ENCODE results near the gene ADARB2. TPM values are rescaled to one million over a fixed set of nuclear protein-coding genes. Genes with fewer than 3 reads are reported as not detected.

Gene ADARB2
- total RNA-seq, 4 donors from 2014 or later, result 8.4 to 23.2 (median 19.6) TPM

DNA sequence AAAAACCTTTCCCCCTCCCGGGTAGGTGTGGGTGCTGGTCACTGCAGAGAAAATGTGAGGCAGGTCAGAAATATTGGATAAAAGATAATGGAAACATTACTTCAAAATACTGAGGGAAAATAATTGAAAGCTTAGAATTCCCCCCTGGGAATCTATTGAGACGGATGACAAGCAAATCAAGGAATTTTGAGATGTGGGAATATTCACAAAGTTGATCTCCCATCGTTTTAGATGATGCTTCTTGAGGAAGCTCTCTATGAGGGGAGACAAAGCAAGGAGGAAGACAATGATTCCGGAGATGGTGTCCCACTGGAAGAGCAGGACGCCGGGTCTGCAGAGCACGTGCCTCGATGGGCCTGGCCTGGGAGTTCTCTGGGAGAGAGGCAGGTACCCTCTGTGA is 470.2 kb downstream of the ADARB2 start:
- no peak for DNase-seq (ENCODE audit: low spot score in 2 of 2)
- Histone ChIP-seq H3K4me1 (no peaks in the 10 kb centered on the region), H3K36me3 (no peaks in the 10 kb centered on the region), H3K9me3 (no peaks in the 10 kb centered on the region), H3K4me3 (no peak overlapping the region), H3K27ac (no peak overlapping the region), H3K27me3 (no peaks in the 10 kb centered on the region)
- 82 to 84% methylated on average over 8 of the region's 8 CpGs for WGBS, 2 donors
- TF ChIP-seq EP300 (IDR thresholded peaks at IDR 0.05) (no peak), POLR2A (IDR thresholded peaks at IDR 0.05) (no peak)
- TF ChIP-seq, protein P1, sequence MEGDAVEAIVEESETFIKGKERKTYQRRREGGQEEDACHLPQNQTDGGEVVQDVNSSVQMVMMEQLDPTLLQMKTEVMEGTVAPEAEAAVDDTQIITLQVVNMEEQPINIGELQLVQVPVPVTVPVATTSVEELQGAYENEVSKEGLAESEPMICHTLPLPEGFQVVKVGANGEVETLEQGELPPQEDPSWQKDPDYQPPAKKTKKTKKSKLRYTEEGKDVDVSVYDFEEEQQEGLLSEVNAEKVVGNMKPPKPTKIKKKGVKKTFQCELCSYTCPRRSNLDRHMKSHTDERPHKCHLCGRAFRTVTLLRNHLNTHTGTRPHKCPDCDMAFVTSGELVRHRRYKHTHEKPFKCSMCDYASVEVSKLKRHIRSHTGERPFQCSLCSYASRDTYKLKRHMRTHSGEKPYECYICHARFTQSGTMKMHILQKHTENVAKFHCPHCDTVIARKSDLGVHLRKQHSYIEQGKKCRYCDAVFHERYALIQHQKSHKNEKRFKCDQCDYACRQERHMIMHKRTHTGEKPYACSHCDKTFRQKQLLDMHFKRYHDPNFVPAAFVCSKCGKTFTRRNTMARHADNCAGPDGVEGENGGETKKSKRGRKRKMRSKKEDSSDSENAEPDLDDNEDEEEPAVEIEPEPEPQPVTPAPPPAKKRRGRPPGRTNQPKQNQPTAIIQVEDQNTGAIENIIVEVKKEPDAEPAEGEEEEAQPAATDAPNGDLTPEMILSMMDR (IDR thresholded peaks at IDR 0.05), result no peak

DNA sequence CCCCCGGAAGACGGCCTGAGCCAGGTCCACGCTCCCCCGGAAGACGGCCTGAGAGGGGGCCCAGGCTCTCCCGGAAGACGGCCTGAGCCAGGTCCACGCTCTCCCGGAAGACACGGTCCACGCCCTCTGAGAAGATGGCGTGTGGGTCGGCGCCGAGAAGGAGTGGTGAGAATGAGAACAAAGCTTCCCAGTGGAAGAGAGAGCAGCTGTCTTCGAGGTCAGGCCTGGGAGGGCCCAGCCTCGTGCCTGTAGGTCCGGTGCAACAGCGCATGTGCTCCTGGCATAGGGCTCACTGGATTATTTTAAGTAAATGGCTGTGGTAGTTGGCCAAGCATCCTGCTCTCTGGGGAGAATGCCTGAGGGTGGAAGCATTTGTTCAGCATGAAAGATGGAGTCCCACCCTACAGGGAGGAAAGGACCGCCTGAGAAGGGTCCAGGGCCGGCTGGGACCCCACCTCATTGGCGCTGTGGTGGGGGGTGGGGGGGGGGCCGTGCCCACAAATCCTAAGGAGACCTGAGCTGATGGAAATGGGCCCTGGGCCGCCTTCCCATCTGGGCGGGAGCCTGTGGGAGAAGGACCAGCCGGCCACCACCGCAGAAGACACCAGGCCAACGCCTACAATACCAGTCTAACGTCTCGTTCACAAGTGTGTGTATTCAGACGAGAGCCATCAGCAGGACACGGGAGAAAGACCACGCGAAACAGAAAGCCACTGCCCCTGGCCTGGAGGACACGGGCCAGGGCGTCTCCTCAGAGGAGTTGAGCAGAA is 471.1 kb downstream of the ADARB2 start:
- Histone ChIP-seq H3K9me3 (no peaks in the 10 kb centered on the region), H3K4me3 (no peak overlapping the region), H3K27me3 (no peaks in the 10 kb centered on the region), H3K36me3 (no peaks in the 10 kb centered on the region), H3K4me1 (no peaks in the 10 kb centered on the region), H3K27ac (no peak overlapping the region)
- WGBS, 2 donors, result 90 to 92% methylated on average over 36 of the region's 36 CpGs
- TF ChIP-seq POLR2A (IDR thresholded peaks at IDR 0.05) (no peak), EP300 (IDR thresholded peaks at IDR 0.05) (no peak)
- TF ChIP-seq, protein P1 (IDR thresholded peaks at IDR 0.05), result no peak
- DNase-seq (ENCODE audit: low spot score in 2 of 2), result no peak

DNA sequence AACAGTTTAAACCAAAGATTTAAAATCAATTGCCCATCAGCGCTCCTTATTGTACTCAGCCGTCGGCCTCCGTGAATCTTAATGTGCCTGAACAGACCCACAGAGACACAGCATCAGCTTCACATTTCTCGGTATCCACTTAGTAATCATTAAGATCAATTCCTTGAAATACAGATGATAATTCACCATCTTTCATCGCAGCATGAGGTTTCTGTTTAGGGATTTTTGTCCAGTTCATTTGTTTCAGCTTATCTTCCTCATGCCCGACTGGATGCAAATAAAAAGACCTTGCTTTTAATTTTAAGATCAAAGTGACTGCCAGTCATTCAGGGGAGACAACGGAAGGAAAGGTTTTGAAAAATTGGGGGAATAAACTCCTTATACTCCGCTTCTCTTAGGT is 473.3 kb downstream of the ADARB2 start:
- Histone ChIP-seq H3K36me3 (no peaks in the 10 kb centered on the region), H3K4me1 (no peaks in the 10 kb centered on the region), H3K4me3 (no peak overlapping the region), H3K9me3 (no peaks in the 10 kb centered on the region), H3K27ac (no peak overlapping the region), H3K27me3 (no peaks in the 10 kb centered on the region)
- WGBS, 2 donors, result 66 to 74% methylated on average over 9 of the region's 9 CpGs
- TF ChIP-seq EP300 (IDR thresholded peaks at IDR 0.05) (no peak), POLR2A (IDR thresholded peaks at IDR 0.05) (no peak)
- TF ChIP-seq, protein P1 (IDR thresholded peaks at IDR 0.05), result no peak
- DNase-seq (ENCODE audit: low spot score in 2 of 2), result no peak

DNA sequence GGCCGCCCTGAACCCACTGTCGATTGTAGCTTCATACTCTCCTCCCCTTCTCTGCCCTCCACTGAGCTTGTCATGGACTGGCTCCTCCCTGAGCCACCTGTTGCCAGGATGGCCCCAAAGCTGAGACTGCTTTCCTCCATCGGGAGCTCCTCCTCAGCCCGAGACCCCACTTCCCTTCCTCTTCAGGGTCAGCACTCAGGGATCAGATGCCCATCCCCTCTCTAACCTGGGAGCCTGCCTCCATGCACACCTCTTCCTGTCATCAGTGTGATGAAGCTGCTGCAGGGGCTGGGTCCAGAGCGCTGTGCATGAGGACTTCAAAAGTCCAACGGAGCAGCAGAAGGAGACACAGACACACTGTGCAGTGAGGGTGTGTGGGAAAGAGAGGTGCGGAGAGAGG is 480.1 kb downstream of the ADARB2 start:
- TF ChIP-seq, protein P1 (IDR thresholded peaks at IDR 0.05), result no peak
- TF ChIP-seq EP300 (IDR thresholded peaks at IDR 0.05) (no peak), POLR2A (IDR thresholded peaks at IDR 0.05) (no peak)
- no peaks in the 10 kb centered on the region for H3K27me3 ChIP-seq
- H3K9me3 ChIP-seq, result peaks cover 0 to 7% (median 0%) of the 10 kb centered on the region in 4 donors
- WGBS, 2 donors, result 76 to 83% methylated on average over 7 of the region's 7 CpGs
- H3K4me1 ChIP-seq, result no peaks in the 10 kb centered on the region
- H3K4me3 ChIP-seq, result no peak overlapping the region
- H3K27ac ChIP-seq, result no peak overlapping the region
- DNase-seq (ENCODE audit: low spot score in 2 of 2), result no peak
- no peaks in the 10 kb centered on the region for H3K36me3 ChIP-seq

DNA sequence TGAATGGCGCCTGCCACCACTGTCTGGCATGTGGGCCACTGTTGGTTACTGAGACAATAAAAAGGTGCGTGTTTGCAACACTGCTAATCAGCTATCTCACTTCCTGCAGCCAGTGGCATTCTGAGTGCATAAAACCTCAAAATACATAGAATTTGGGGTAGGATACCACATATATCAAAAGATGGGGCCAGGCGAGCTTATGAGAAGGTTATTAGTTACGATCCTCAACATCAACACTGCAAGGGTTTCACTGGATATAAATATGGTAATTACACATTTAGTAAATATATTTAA is 480.9 kb downstream of the ADARB2 start:
- 71 to 76% methylated on average over 4 of the region's 4 CpGs for WGBS, 2 donors
- DNase-seq (ENCODE audit: low spot score in 2 of 2), result no peak
- Histone ChIP-seq H3K36me3 (no peaks in the 10 kb centered on the region), H3K4me3 (no peak overlapping the region), H3K9me3 (peaks cover 0 to 7% (median 0%) of the 10 kb centered on the region in 4 donors), H3K4me1 (no peaks in the 10 kb centered on the region), H3K27me3 (no peaks in the 10 kb centered on the region), H3K27ac (no peak overlapping the region)
- TF ChIP-seq EP300 (IDR thresholded peaks at IDR 0.05) (no peak), POLR2A (IDR thresholded peaks at IDR 0.05) (no peak)
- TF ChIP-seq, protein P1 (IDR thresholded peaks at IDR 0.05), result no peak
